AG09319 (cell line): ENCODE results near the gene FBXO30.

Experiments used
- DNase-seq: peaks from one replicate; pipeline ENCODE4 v3.0.0-alpha.2; 2010; ENCODE audit warnings: low read depth; ENCODE audit errors: extremely low read depth
- CTCF ChIP-seq: IDR thresholded peaks from 2 replicates; pipeline ENCODE4 v1.5.1; 2011; ENCODE audit warnings: low read depth, mild to moderate bottlenecking, inconsistent platforms, low read length, moderate library complexity

FBXO30 gene

GRCh38 chr6:145830612-145831011, 16.0 kb upstream of the FBXO30 start:
- DNase-seq = no peak
- no peak for TF ChIP-seq CTCF

GRCh38 chr6:145829950-145830349, 15.4 kb upstream of the FBXO30 start:
- no peak for DNase-seq
- no peak for TF ChIP-seq CTCF

- no peak for TF ChIP-seq CTCF
- no peak for DNase-seq
Measured at GRCh38 chr6:145829102-145829501, 14.5 kb upstream of the FBXO30 start.

- no peak for TF ChIP-seq CTCF
- DNase-seq = no peak
Measured at GRCh38 chr6:145824344-145824743, 9.7 kb upstream of the FBXO30 start.

GRCh38 chr6:145823328-145823944, 8.8 kb upstream of the FBXO30 start:
- no peak for DNase-seq

GRCh38 chr6:145822456-145822855, 7.9 kb upstream of the FBXO30 start:
- no peak for TF ChIP-seq CTCF
- no peak for DNase-seq

More at GRCh38 chr6:145823328-145823944, 8.8 kb upstream of the FBXO30 start:
- TF ChIP-seq CTCF = no peak

- DNase-seq = no peak
- TF ChIP-seq CTCF = no peak
Measured at GRCh38 chr6:145819994-145820393, 5.4 kb upstream of the FBXO30 start.
